GM18502 (cell line): ENCODE results near the gene KLF15.

Experiments
- ATAC-seq: cut with Tn5 transposase; IDR thresholded peaks from one replicate; pipeline ENCODE4 v1.9.1; 2021; ENCODE audit warnings: mild to moderate bottlenecking; ENCODE audit not compliant: unreplicated experiment, poor library complexity

KLF15 gene

GRCh38 chr3:126390201-126390600, 33.0 kb upstream of the KLF15 start:
- no peak for ATAC-seq

GRCh38 chr3:126389794-126390146, 32.6 kb upstream of the KLF15 start:
- no peak for ATAC-seq

GRCh38 chr3:126389112-126389793, 32.0 kb upstream of the KLF15 start:
- ATAC-seq = no peak

- ATAC-seq = no peak
Measured at GRCh38 chr3:126381966-126382365, 24.8 kb upstream of the KLF15 start.

GRCh38 chr3:126380011-126380768, 23.0 kb upstream of the KLF15 start:
- ATAC-seq = no peak

GRCh38 chr3:126378341-126378751, 21.1 kb upstream of the KLF15 start:
- no peak for ATAC-seq

GRCh38 chr3:126377211-126377610, 20.0 kb upstream of the KLF15 start:
- ATAC-seq = no peak

- ATAC-seq = no peak
Measured at GRCh38 chr3:126376444-126376843, 19.2 kb upstream of the KLF15 start.

- no peak for ATAC-seq
Measured at GRCh38 chr3:126375835-126376331, 18.7 kb upstream of the KLF15 start.

GRCh38 chr3:126373682-126374601, 16.7 kb upstream of the KLF15 start:
- ATAC-seq = no peak

- ATAC-seq = no peak
Measured at GRCh38 chr3:126373146-126373613, 16.0 kb upstream of the KLF15 start.

- ATAC-seq = no peak
Measured at GRCh38 chr3:126372413-126373145, 15.4 kb upstream of the KLF15 start.

- ATAC-seq = no peak
Measured at GRCh38 chr3:126371096-126371705, 14.0 kb upstream of the KLF15 start.

GRCh38 chr3:126370606-126371005, 13.4 kb upstream of the KLF15 start:
- ATAC-seq = no peak

GRCh38 chr3:126370055-126370454, 12.8 kb upstream of the KLF15 start:
- no peak for ATAC-seq

GRCh38 chr3:126369490-126369889, 12.3 kb upstream of the KLF15 start:
- no peak for ATAC-seq

- no peak for ATAC-seq
Measured at GRCh38 chr3:126367316-126367805, 10.2 kb upstream of the KLF15 start.

- no peak for ATAC-seq
Measured at GRCh38 chr3:126365351-126366277, 8.4 kb upstream of the KLF15 start.
